GM23338 (cell line): Measurements from ENCODE around the gene PKP3. TPM values are rescaled to one million over a fixed set of nuclear protein-coding genes. Genes with fewer than 3 reads are reported as not detected.
A peak's percentile ranks its signal among the peaks of the same experiment; 100 is the strongest.

Source experiments
- ATAC-seq: fragments of 200-7000 bp; cut with Tn5 transposase; 3 replicates; pipeline ENCODE4 v1.9.1; 2020
- DNase-seq: peaks from one replicate; pipeline ENCODE4 v3.0.0-alpha.2; 2015; ENCODE audit warnings: low spot score
- H2AFZ ChIP-seq: fragments of 200-600 bp; sonication (generic); 2 replicates; pipeline ENCODE4 v1.8.0; 2016; ENCODE audit warnings: antibody characterized with exemption, mild to moderate bottlenecking, moderate library complexity
- H3F3A ChIP-seq: fragments of 200-600 bp; sonication (generic); replicated peaks from 2 replicates; pipeline ENCODE4 v1.8.0; 2017; ENCODE audit warnings: antibody characterized with exemption, mixed run types, low read depth
- H3K27ac ChIP-seq: fragments of 200-600 bp; sonication (generic); 2 replicates; pipeline ENCODE4 v1.6.1; 2016; ENCODE audit warnings: low read depth
- H3K27me3 ChIP-seq: fragments of 200-600 bp; sonication (generic); 2 replicates; pipeline ENCODE4 v1.8.0; 2016; ENCODE audit warnings: mild to moderate bottlenecking, mixed run types, moderate library complexity; ENCODE audit not compliant: insufficient read depth
- H3K36me3 ChIP-seq: fragments of 200-600 bp; sonication (generic); 2 replicates; pipeline ENCODE4 v1.8.0; 2016; ENCODE audit warnings: mild to moderate bottlenecking; ENCODE audit not compliant: insufficient read depth
- H3K4me1 ChIP-seq: fragments of 200-600 bp; sonication (generic); 2 replicates; pipeline ENCODE4 v1.8.0; 2016; ENCODE audit warnings: mild to moderate bottlenecking, moderate library complexity; ENCODE audit not compliant: insufficient read depth
- H3K4me2 ChIP-seq: fragments of 200-600 bp; sonication (generic); 2 replicates; pipeline ENCODE4 v1.7.1; 2017; ENCODE audit warnings: mixed run types
- H3K4me3 ChIP-seq: fragments of 200-600 bp; sonication (generic); 2 replicates; pipeline ENCODE4 v1.6.1; 2016; ENCODE audit warnings: mixed run types
- H3K79me2 ChIP-seq: fragments of 200-600 bp; sonication (generic); replicated peaks from 2 replicates; pipeline ENCODE4 v1.8.0; 2017; ENCODE audit warnings: mild to moderate bottlenecking; ENCODE audit not compliant: insufficient read depth
- H3K9me2 ChIP-seq: fragments of 200-600 bp; sonication (generic); 2 replicates; pipeline ENCODE4 v1.8.0; 2017; ENCODE audit not compliant: insufficient read depth
- H4K20me1 ChIP-seq: fragments of 200-600 bp; sonication (generic); replicated peaks from 2 replicates; pipeline ENCODE4 v1.8.0; 2017; ENCODE audit warnings: mild to moderate bottlenecking; ENCODE audit not compliant: insufficient read depth
- H3K27ac Mint-ChIP-seq: 2 replicates; pipeline ENCODE4 v1.8.0; 2020; ENCODE audit warnings: inconsistent platforms, mild to moderate bottlenecking, moderate library complexity, mixed read lengths
- H3K27me3 Mint-ChIP-seq: 3 replicates; pipeline ENCODE4 v1.8.0; 2022; ENCODE audit warnings: low read depth, mild to moderate bottlenecking, moderate library complexity, mixed read lengths, inconsistent platforms; ENCODE audit not compliant: insufficient read depth, poor library complexity
- H3K36me3 Mint-ChIP-seq: 3 replicates; pipeline ENCODE4 v1.8.0; 2021; ENCODE audit warnings: low read depth, mild to moderate bottlenecking, inconsistent platforms, moderate library complexity, mixed read lengths
- H3K4me1 Mint-ChIP-seq: 3 replicates; pipeline ENCODE4 v1.8.0; 2020; ENCODE audit warnings: mild to moderate bottlenecking, inconsistent platforms, mixed read lengths
- H3K4me3 Mint-ChIP-seq: 3 replicates; pipeline ENCODE4 v1.8.0; 2021; ENCODE audit warnings: moderate library complexity, mild to moderate bottlenecking, inconsistent platforms, mixed read lengths
- H3K9me3 Mint-ChIP-seq: 3 replicates; pipeline ENCODE4 v1.8.0; 2020; ENCODE audit warnings: moderate library complexity, mild to moderate bottlenecking, inconsistent platforms, mixed read lengths
- CTCF ChIP-seq, 2 experiments: fragments of 200-600 bp in 1 of 2; sonication (generic) in 1 of 2; conservative IDR thresholded peaks; 2 replicates each; pipeline versions ENCODE4 v1.5.1 to v1.6.1; 2016 to 2017; ENCODE audit warnings: antibody characterized with exemption in 2 of 2, low read depth in 2 of 2, mild to moderate bottlenecking in 2 of 2, moderate library complexity in 1 of 2
- EZH2 ChIP-seq: fragments of 200-600 bp; sonication (generic); IDR thresholded peaks from one replicate; pipeline ENCODE4 v1.8.0; 2017; ENCODE audit warnings: antibody characterized with exemption, mild to moderate bottlenecking, low read depth; ENCODE audit not compliant: unreplicated experiment
- POLR2AphosphoS5 ChIP-seq: IDR thresholded peaks from 2 replicates; pipeline ENCODE4 v1.6.1; 2016; ENCODE audit warnings: antibody characterized with exemption, low read depth
- STAT1 ChIP-seq: IDR thresholded peaks from one replicate; pipeline ENCODE4 v1.6.1; 2016; ENCODE audit warnings: antibody characterized with exemption; ENCODE audit not compliant: unreplicated experiment
- ZNF114 ChIP-seq: fragments of 250-450 bp; sonication (Bioruptor Pico); IDR thresholded peaks from 2 replicates; pipeline ENCODE4 v1.5.0; 2020; ENCODE audit warnings: mild to moderate bottlenecking, moderate library complexity
- ZNF331 ChIP-seq: fragments of 250-450 bp; sonication (Bioruptor Pico); IDR thresholded peaks from 2 replicates; pipeline ENCODE4 v1.5.0; 2020; ENCODE audit warnings: low read depth, mild to moderate bottlenecking, moderate library complexity
- ZNF462 ChIP-seq: fragments of 250-450 bp; sonication (Bioruptor Pico); IDR thresholded peaks from 2 replicates; pipeline ENCODE4 v1.5.0; 2020; ENCODE audit warnings: mild to moderate bottlenecking, moderate library complexity
- polyA plus RNA-seq: library from polyadenylated mRNA; unstranded; fragments of >200 nt; fragmentation: Nextera tagmentation; extraction: Ambion mirVana; gene quantifications from 2 replicates; pipeline ENCODE4 v1.2.1, GENCODE V29; 2016
- total RNA-seq: library from RNA; depleted of rRNA; stranded (reverse); fragments of >200 nt; shearing (Covaris generic); gene quantifications from 2 replicates; pipeline ENCODE4 v1.2.3, GENCODE V29; 2014

PKP3 gene
- total and polyA plus RNA-seq, 2 experiments from 2014 or later = 7.2 to 23.0 TPM

DNA sequence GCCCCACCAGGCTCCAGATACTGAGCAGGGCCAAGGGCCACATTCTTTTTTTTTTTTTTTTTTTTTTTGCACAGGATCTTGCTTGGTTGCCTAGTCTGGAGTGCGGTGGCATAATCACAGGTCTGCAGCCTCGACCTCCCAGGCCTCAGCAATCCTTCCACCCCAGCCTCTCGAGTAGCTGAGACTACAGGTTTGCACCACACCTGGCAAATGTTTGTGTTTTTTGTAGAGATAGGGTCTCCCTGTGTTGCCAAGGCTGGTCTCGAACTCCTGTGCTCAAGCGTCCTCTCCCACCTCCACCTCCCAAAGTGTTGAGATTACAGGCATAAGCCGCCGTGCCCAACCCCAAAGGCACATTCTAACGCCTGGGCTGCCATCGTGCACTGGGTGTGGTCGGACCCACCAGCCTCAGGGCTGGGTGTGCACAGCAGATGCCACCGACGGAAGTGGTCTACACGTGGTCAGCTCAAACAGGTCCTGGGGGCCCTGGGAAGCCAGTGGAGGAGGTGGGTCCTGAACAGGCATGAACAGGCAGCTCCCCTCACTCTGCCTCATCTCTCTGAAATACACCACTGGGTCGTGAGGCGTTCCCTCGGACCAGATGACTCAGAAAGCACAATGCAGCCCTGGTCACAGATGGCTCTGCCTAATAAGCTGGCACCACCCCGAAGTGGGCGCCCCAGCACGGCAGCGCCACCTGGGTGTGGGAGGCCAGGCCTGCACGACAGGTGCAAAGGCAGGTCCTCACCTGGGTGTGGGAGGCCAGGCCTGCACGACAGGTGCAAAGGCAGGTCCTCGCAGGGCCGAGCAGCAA, 29.9 kb upstream of the PKP3 start:
- Histone ChIP-seq H3K79me2 (no peaks in the 10 kb centered on the region), H3K27ac (no peak overlapping the region), H3K9me2 (no peaks in the 10 kb centered on the region), H3F3A (peaks cover 16% of the 10 kb centered on the region; the same call in 1 of the 2 replicates), H2AFZ (0 out of 2 replicates have a peak overlapping the region, but pooled peaks have one; percentile 63), H3K36me3 (no peaks in the 10 kb centered on the region), H3K4me1 (0 out of 2 replicates have a peak, but pooled peaks cover 9% of the 10 kb centered on the region), H3K4me2 (no peak overlapping the region), H3K27me3 (no peaks in the 10 kb centered on the region), H4K20me1 (no peaks in the 10 kb centered on the region), H3K4me3 (no peak overlapping the region)
- Mint-ChIP-seq H3K4me3 (no peak overlapping the region), H3K27ac (no peak overlapping the region), H3K27me3 (peaks cover 19% of the 10 kb centered on the region), H3K4me1 (peaks cover 15% of the 10 kb centered on the region), H3K36me3 (peaks cover 15% of the 10 kb centered on the region), H3K9me3 (peaks cover 57% of the 10 kb centered on the region)
- ATAC-seq = peak; percentile 84
- TF ChIP-seq CTCF (conservative IDR thresholded peaks at IDR 0.05; ENCODE audit: low read depth in 2 of 2) = peak; percentile 62 to 89
- no peak for TF ChIP-seq POLR2AphosphoS5
- no peak for TF ChIP-seq ZNF114 (CRISPR knock-in tag)
- no peak for TF ChIP-seq STAT1
- no peak for TF ChIP-seq ZNF331 (CRISPR knock-in tag)
- no peak for TF ChIP-seq EZH2
- TF ChIP-seq ZNF462 (CRISPR knock-in tag) = no peak
- DNase-seq = peak; percentile 88
